Endothelial cell of umbilical vein (primary cell): Measurements from ENCODE around the gene OLFML2A. TPM values are rescaled to one million over a fixed set of nuclear protein-coding genes. Genes with fewer than 3 reads are reported as not detected.

Experiments used
- BruUV-seq: library from RNA; stranded (reverse); fragments of 400-500 nt; replicated peaks from 2 replicates; lab custom pipeline; 2021; lab: Mats Ljungman, UMichigan
- CTCF ChIA-PET: fragments of 300-600, 350-600 bp; sonication (Branson Sonifier 250); formaldehyde crosslinking; loops from one replicate; lab custom pipeline; 2021; ENCODE audit warnings: antibody characterized with exemption, inconsistent platforms; lab: Charles Lee
- POLR2A ChIA-PET: fragments of 300-600, 350-600 bp; sonication (Branson Sonifier 250); formaldehyde crosslinking; loops from one replicate; lab custom pipeline; 2021; ENCODE audit warnings: antibody characterized with exemption, inconsistent platforms; lab: Charles Lee
- DNase-seq: peaks from one replicate; pipeline ENCODE4 v3.0.0-alpha.2; 2011; ENCODE audit warnings: low read depth, low spot score
- FAIRE-seq: peaks from 2 replicates; lab custom pipeline; 2011; peaks lifted over from hg19 to GRCh38; lab: Jason Lieb, UNC
- H2AFZ ChIP-seq: 2 replicates; pipeline ENCODE4 v1.6.0; 2012; ENCODE audit warnings: low read depth, low read length, control low read depth, inconsistent platforms
- H3K27ac ChIP-seq: 2 replicates; pipeline ENCODE4 v1.5.1; 2011; ENCODE audit warnings: low read depth, mild to moderate bottlenecking, control low read depth, low read length, moderate library complexity; ENCODE audit not compliant: insufficient read depth
- H3K27me3 ChIP-seq, 2 experiments: 2 replicates each; pipeline versions ENCODE4 v1.6.0 to v1.6.1; 2011; ENCODE audit warnings: low read length in 2 of 2, mixed read lengths in 1 of 2; ENCODE audit not compliant: control insufficient read depth in 2 of 2, insufficient read depth in 2 of 2
- H3K36me3 ChIP-seq, 2 experiments: 2 replicates in 1 of 2; 3 replicates in 1 of 2; pipeline ENCODE4 v1.5.1; 2011; ENCODE audit warnings: low read length in 2 of 2, mild to moderate bottlenecking in 1 of 2, moderate library complexity in 1 of 2; ENCODE audit not compliant: control insufficient read depth in 2 of 2, insufficient read depth in 2 of 2; ENCODE audit errors: extremely low read depth in 1 of 2
- H3K4me1 ChIP-seq: 3 replicates; pipeline ENCODE4 v1.5.1; 2011; ENCODE audit warnings: mild to moderate bottlenecking, low read length; ENCODE audit not compliant: control insufficient read depth, insufficient read depth; ENCODE audit errors: extremely low read depth
- H3K4me2 ChIP-seq: 2 replicates; pipeline ENCODE4 v1.6.1; 2011; ENCODE audit warnings: low read length, control low read depth, mixed read lengths; ENCODE audit not compliant: insufficient read depth
- H3K4me3 ChIP-seq, 3 experiments: fragments of 200-600 bp in 1 of 3; sonication (generic), shearing (Covaris generic) in 1 of 3; replicated peaks in 1 of 3; 2 replicates each; pipeline ENCODE4 v1.5.1; 2011 to 2016; ENCODE audit warnings: control low read depth in 3 of 3, low read length in 3 of 3, mild to moderate bottlenecking in 2 of 3, inconsistent platforms in 1 of 3, low read depth in 1 of 3, moderate library complexity in 1 of 3; ENCODE audit not compliant: insufficient read depth in 1 of 3
- H3K79me2 ChIP-seq: 2 replicates; pipeline ENCODE4 v1.6.0; 2012; ENCODE audit warnings: low read length, inconsistent platforms; ENCODE audit not compliant: control insufficient read depth, insufficient read depth
- H3K9ac ChIP-seq: replicated peaks from 2 replicates; pipeline ENCODE3; 2011; ENCODE audit warnings: low read length, control low read depth; ENCODE audit not compliant: insufficient read depth; ENCODE audit errors: extremely low read depth
- H3K9me1 ChIP-seq: replicated peaks from 3 replicates; pipeline ENCODE4 v1.6.0; 2011; ENCODE audit warnings: mild to moderate bottlenecking, low read length; ENCODE audit not compliant: control insufficient read depth, insufficient read depth; ENCODE audit errors: extremely low read depth
- H3K9me3 ChIP-seq: replicated peaks from 2 replicates; pipeline ENCODE4 v1.5.1; 2012; ENCODE audit warnings: low read length, inconsistent platforms; ENCODE audit not compliant: control insufficient read depth, insufficient read depth
- H4K20me1 ChIP-seq: replicated peaks from 2 replicates; pipeline ENCODE3; 2011; ENCODE audit warnings: mild to moderate bottlenecking, low read length; ENCODE audit not compliant: control insufficient read depth, insufficient read depth; ENCODE audit errors: extremely low read depth
- FOS ChIP-seq: IDR thresholded peaks from 2 replicates; pipeline ENCODE4 v1.6.1; 2011; ENCODE audit warnings: mild to moderate bottlenecking, low read length, moderate library complexity, borderline replicate concordance; ENCODE audit not compliant: insufficient read depth
- JUN ChIP-seq: IDR thresholded peaks from 2 replicates; pipeline ENCODE4 v1.6.1; 2011; ENCODE audit warnings: borderline replicate concordance, low read depth; ENCODE audit not compliant: insufficient read length, insufficient read depth
- POLR2AphosphoS5 ChIP-seq: IDR thresholded peaks from 2 replicates; pipeline ENCODE4 v1.6.1; 2012; ENCODE audit warnings: low read depth, mild to moderate bottlenecking, control low read depth, low read length, moderate library complexity; ENCODE audit not compliant: insufficient read depth
- dilution Hi-C: fragments of 300-500 bp; cut with MboI; formaldehyde crosslinking; loops from one replicate; pipeline ENCODE4 v1.15.0; 2019; ENCODE audit warnings: low sequenced_read_pairs; ENCODE audit not compliant: extremely low pct_ligation_motif_present
- intact Hi-C: fragments of 100-400 bp; cut with micrococcal nuclease; formaldehyde crosslinking; loops from one replicate; pipeline ENCODE4 v1.10.0; 2022
- polyA plus RNA-seq, 4 experiments: library from polyadenylated mRNA; depleted of rRNA in 3 of 4; stranded (reverse) in 3 of 4; unstranded in 1 of 4; fragments of >200 nt; gene quantifications; 2 replicates each; pipeline versions ENCODE4 v1.2.1 to v1.2.3, GENCODE V29; 2011 to 2012; ENCODE audit warnings: missing spikeins in 1 of 4
- total RNA-seq: library from RNA; stranded (reverse); gene quantifications from 2 replicates; pipeline ENCODE4 v1.2.3, GENCODE V29; 2021
- TF ChIP-seq, protein P1 (sequence below), 2 donors: IDR thresholded peaks; 1 replicate in 1 of 2; 2 replicates in 1 of 2; pipeline ENCODE4 v1.5.1; 2011; ENCODE audit warnings: low read length in 2 of 2, mild to moderate bottlenecking in 2 of 2, moderate library complexity in 2 of 2, control low read depth in 1 of 2, inconsistent platforms in 1 of 2, low read depth in 1 of 2; ENCODE audit not compliant: insufficient read depth in 1 of 2; ENCODE audit errors: extremely low read depth in 1 of 2

The OLFML2A gene
- total and polyA plus RNA-seq, 2 donors (not counting 3 experiments of a cell fraction or from before 2014, with no cell fraction given) = 0.92 to 1.1 TPM

GRCh38 chr9:124783830-124784229, 6.9 kb downstream of the OLFML2A start:
- H3K27me3 ChIP-seq = no peaks in the 10 kb centered on the region
- no peak overlapping the region for H3K27ac ChIP-seq
- H2AFZ ChIP-seq = no peak overlapping the region
- ChIA-PET POLR2A (no interaction called here), CTCF (interaction anchor here (1.3 to 3.2 kb wide), 3 partner anchors 57 to 73 kb away, joined by 4 to 17 read pairs (median 9); partner anchors contain the start of gene WDR38)
- no peak overlapping the region for H3K4me3 ChIP-seq
- DNase-seq (no peak), FAIRE-seq (no peak)
- H3K4me2 ChIP-seq = no peak overlapping the region
- H3K9me3 ChIP-seq = no peaks in the 10 kb centered on the region
- no peaks in the 10 kb centered on the region for H3K36me3 ChIP-seq
- TF ChIP-seq FOS (no peak), JUN (no peak), POLR2AphosphoS5 (no peak)
- H3K9ac ChIP-seq = no peak overlapping the region
- dilution Hi-C loops (no loop called here), intact Hi-C loops (no loop called here)
- H3K4me1 ChIP-seq = peaks cover 9% of the 10 kb centered on the region
- no TSS peak for BruUV-seq
- H4K20me1 ChIP-seq = no peaks in the 10 kb centered on the region
- no peaks in the 10 kb centered on the region for H3K79me2 ChIP-seq
- no peaks in the 10 kb centered on the region for H3K9me1 ChIP-seq

- peaks cover 4% of the 10 kb centered on the region for H3K4me1 ChIP-seq
- H3K27me3 ChIP-seq = no peaks in the 10 kb centered on the region
- BruUV-seq = no TSS peak
- DNase-seq = no peak
- no peak overlapping the region for H3K4me3 ChIP-seq
- ChIA-PET POLR2A (no interaction called here), CTCF (no interaction called here)
- no peaks in the 10 kb centered on the region for H3K9me3 ChIP-seq
- H3K9me1 ChIP-seq = no peaks in the 10 kb centered on the region
- intact Hi-C loops (no loop called here), dilution Hi-C loops (no loop called here)
- TF ChIP-seq FOS = no peak
- TF ChIP-seq, protein P1, sequence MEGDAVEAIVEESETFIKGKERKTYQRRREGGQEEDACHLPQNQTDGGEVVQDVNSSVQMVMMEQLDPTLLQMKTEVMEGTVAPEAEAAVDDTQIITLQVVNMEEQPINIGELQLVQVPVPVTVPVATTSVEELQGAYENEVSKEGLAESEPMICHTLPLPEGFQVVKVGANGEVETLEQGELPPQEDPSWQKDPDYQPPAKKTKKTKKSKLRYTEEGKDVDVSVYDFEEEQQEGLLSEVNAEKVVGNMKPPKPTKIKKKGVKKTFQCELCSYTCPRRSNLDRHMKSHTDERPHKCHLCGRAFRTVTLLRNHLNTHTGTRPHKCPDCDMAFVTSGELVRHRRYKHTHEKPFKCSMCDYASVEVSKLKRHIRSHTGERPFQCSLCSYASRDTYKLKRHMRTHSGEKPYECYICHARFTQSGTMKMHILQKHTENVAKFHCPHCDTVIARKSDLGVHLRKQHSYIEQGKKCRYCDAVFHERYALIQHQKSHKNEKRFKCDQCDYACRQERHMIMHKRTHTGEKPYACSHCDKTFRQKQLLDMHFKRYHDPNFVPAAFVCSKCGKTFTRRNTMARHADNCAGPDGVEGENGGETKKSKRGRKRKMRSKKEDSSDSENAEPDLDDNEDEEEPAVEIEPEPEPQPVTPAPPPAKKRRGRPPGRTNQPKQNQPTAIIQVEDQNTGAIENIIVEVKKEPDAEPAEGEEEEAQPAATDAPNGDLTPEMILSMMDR (IDR thresholded peaks at IDR 0.05; ENCODE audit: extremely low read depth in 1 of 2, insufficient read depth in 1 of 2, low read depth in 1 of 2, low read length in 2 of 2) = no peak
- H3K36me3 ChIP-seq = no peaks in the 10 kb centered on the region
- H3K27ac ChIP-seq = no peak overlapping the region
- H3K9ac ChIP-seq = no peak overlapping the region
- no peak overlapping the region for H2AFZ ChIP-seq
- no peak overlapping the region for H3K4me2 ChIP-seq
- no peak for FAIRE-seq
- H3K79me2 ChIP-seq = no peaks in the 10 kb centered on the region
- H4K20me1 ChIP-seq = no peaks in the 10 kb centered on the region
These were observed 7.6 kb downstream of the OLFML2A start for GRCh38 chr9:124784509-124784908.
